HUES48 (cell line): ENCODE results near the gene RYK.
"Not testable (repeated sequence)": the region's sequence is repeated elsewhere in the genome, so short reads cannot be mapped to it uniquely, and the experiment has no call there.

Experiments
- H3K27ac ChIP-seq: one replicate; pipeline ENCODE4 v1.7.0; 2013; ENCODE audit warnings: low read depth, low read length, inconsistent platforms
- H3K27me3 ChIP-seq: 2 replicates; pipeline ENCODE4 v1.6.1; 2013; ENCODE audit warnings: mild to moderate bottlenecking, low read length; ENCODE audit not compliant: control insufficient read depth, insufficient read depth
- H3K36me3 ChIP-seq: 2 replicates; pipeline ENCODE4 v1.6.1; 2013; ENCODE audit warnings: low read length; ENCODE audit not compliant: control insufficient read depth, insufficient read depth
- H3K4me1 ChIP-seq: 2 replicates; pipeline ENCODE4 v1.6.1; 2013; ENCODE audit warnings: mild to moderate bottlenecking, low read length; ENCODE audit not compliant: control insufficient read depth, insufficient read depth
- H3K4me3 ChIP-seq: 2 replicates; pipeline ENCODE4 v1.5.1; 2013; ENCODE audit warnings: mild to moderate bottlenecking, low read depth, low read length
- H3K9ac ChIP-seq: 2 replicates; pipeline ENCODE4 v1.6.1; 2013; ENCODE audit warnings: mild to moderate bottlenecking, low read depth, low read length, moderate library complexity
- H3K9me3 ChIP-seq: 2 replicates; pipeline ENCODE4 v1.6.1; 2013; ENCODE audit warnings: low read length; ENCODE audit not compliant: control insufficient read depth, insufficient read depth

RYK gene

GRCh38 chr3:134236505-134237170, 14.0 kb downstream of the RYK start:
- no peak overlapping the region for H3K9ac ChIP-seq
- no peaks in the 10 kb centered on the region for H3K36me3 ChIP-seq
- no peaks in the 10 kb centered on the region for H3K9me3 ChIP-seq
- peaks cover 32% of the 10 kb centered on the region; the same call in 1 of the 2 replicates for H3K4me1 ChIP-seq
- H3K27me3 ChIP-seq = no peaks in the 10 kb centered on the region
- no peak overlapping the region for H3K4me3 ChIP-seq
- H3K27ac ChIP-seq = no peak overlapping the region

DNA sequence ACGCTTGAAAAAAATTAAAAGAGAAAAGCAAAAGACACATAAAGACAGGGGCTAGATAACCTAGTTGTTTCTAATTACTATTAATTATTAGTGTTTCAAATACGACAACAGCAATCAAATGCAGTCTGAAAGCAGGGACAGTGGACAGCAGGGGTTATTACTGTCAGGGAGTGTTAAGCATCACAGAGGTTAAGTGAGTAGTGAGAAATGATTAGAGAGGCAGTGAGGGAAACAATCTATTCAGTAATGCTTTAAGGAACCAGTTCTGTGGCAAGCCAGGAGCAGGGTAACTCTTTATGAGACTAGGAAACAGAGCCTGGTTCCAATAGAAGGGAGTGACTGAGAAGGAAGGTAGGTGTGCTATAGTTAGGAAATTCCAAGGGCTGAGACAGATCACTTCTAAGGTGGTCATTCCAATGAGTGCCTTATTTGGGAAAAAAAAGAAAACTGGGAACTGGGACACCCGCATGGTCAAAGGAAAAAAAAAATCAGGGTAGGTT, 15.0 kb downstream of the RYK start:
- Histone ChIP-seq H3K27ac (no peak overlapping the region), H3K4me3 (no peak overlapping the region), H3K4me1 (peaks cover 32% of the 10 kb centered on the region; the same call in 1 of the 2 replicates), H3K9ac (no peak overlapping the region), H3K36me3 (no peaks in the 10 kb centered on the region), H3K9me3 (no peaks in the 10 kb centered on the region), H3K27me3 (no peaks in the 10 kb centered on the region)

DNA sequence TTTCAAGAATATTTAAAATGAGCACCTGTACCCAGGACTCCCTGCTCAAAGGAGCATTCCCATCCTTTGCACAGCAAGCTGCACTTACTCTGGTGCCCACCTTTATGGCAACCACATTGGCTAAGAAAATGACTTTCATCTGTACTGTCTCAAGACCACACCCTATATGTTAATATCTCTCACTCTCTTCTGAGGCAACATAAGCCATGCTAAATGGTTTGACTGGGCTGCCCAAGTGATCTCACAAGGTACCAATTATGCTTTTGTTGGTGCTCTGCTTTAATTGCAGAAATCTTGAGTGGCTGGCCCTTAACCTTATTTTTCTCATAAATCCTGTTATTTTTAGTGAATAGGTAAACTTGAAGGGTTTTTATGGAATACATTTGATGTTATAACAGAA, 17.7 kb downstream of the RYK start:
- H3K9ac ChIP-seq = no peak overlapping the region
- H3K9me3 ChIP-seq = no peaks in the 10 kb centered on the region
- no peak overlapping the region for H3K4me3 ChIP-seq
- peaks cover 30% of the 10 kb centered on the region for H3K4me1 ChIP-seq
- H3K27me3 ChIP-seq = no peaks in the 10 kb centered on the region
- no peaks in the 10 kb centered on the region for H3K36me3 ChIP-seq
- H3K27ac ChIP-seq = no peak overlapping the region

DNA sequence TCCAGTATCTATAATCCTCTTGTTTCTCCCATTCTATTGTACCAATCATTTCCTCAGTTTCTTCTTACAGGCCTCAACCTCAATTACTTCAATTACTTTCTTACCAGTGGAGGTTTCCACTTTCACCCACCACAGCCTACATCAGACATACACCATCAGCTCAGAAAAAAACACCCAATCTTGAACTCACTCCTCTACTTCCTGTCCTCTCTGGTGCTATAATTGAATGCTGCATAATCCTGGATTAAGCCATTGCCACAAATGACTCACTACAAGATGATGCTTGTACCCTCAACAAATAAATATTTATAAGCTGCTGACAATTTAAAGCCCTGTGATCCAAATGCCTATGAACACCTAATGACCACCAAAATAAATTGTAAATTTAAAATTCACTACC, 18.5 kb downstream of the RYK start:
- Histone ChIP-seq H3K9ac (no peak overlapping the region), H3K36me3 (no peaks in the 10 kb centered on the region), H3K4me1 (peaks cover 25% of the 10 kb centered on the region), H3K9me3 (no peaks in the 10 kb centered on the region), H3K27me3 (no peaks in the 10 kb centered on the region), H3K4me3 (no peak overlapping the region), H3K27ac (no peak overlapping the region)

DNA sequence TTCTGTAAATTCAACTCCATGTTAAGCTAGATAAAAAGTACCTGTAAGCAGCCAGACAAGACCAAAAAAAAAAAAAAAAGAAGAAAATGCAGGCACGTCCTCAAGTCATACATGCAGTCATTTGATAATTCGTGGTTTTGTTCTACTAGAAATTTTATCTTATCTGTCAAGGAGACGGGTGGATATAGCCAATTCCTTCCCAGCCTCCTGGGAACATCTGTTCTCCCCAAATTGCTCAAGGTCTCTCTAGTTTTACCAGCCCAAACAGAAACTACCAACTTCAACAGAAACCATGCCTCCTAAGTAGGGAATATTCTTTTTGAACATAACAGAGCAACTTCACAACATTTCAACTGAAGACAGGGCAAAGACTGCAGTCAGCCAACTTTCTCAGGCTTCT, 19.5 kb downstream of the RYK start:
- H3K4me3 ChIP-seq = no peak overlapping the region
- H3K27ac ChIP-seq = no peak overlapping the region
- H3K36me3 ChIP-seq = no peaks in the 10 kb centered on the region

DNA sequence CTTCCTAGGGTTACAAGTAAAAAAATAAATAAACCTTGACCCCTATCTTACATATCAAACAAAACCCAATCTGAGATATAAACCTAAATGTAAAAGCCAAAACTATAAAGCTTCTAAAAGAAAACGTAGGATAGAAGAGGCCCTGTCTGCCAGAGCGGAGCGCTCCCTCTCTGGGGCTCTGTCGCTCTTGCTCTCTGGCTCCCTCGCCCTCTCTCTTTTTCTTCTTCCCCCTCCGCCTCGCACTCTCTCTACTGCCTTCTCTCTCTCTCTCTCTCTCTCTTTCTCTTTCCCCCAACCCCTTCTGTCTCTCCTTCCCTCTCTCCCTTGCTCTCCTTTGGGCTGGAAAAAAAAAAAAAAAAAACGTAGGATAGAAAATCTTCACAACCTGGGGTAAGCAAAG, 21.6 kb downstream of the RYK start:
- Histone ChIP-seq H3K9me3 (no peaks in the 10 kb centered on the region), H3K9ac (no peak overlapping the region), H3K36me3 (no peaks in the 10 kb centered on the region), H3K27ac (no peak overlapping the region), H3K27me3 (no peaks in the 10 kb centered on the region), H3K4me3 (no peak overlapping the region; the same call in 1 of the 2 replicates), H3K4me1 (peaks cover 11% of the 10 kb centered on the region)

More for the DNA sequence above, 19.5 kb downstream of the RYK start:
- Histone ChIP-seq H3K9ac (no peak overlapping the region), H3K27me3 (no peaks in the 10 kb centered on the region), H3K4me1 (peaks cover 18% of the 10 kb centered on the region), H3K9me3 (no peaks in the 10 kb centered on the region)

DNA sequence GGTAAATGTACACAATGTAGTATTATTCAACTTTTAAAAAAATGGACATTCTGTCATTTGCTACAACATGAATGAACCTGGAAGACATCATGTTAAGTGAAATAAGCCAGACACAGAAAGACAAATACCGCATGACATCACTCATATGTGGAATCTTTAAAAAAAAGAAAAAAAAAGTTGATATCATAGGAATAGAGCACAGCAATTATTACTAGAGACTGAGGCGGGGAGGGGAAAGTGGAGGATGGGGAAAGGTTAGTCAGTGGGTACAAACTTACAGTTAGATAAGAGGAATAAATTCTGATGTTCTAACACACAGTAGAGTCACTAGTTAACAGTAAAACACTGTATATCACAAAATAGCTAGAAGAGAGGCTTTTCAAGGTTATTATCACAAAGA, 22.2 kb downstream of the RYK start:
- H3K27ac ChIP-seq = no peak overlapping the region
- no peaks in the 10 kb centered on the region for H3K27me3 ChIP-seq
- H3K9me3 ChIP-seq = no peaks in the 10 kb centered on the region
- H3K9ac ChIP-seq = no peak overlapping the region
- H3K36me3 ChIP-seq = no peaks in the 10 kb centered on the region
- H3K4me1 ChIP-seq = peaks cover 15% of the 10 kb centered on the region
- no peak overlapping the region for H3K4me3 ChIP-seq

DNA sequence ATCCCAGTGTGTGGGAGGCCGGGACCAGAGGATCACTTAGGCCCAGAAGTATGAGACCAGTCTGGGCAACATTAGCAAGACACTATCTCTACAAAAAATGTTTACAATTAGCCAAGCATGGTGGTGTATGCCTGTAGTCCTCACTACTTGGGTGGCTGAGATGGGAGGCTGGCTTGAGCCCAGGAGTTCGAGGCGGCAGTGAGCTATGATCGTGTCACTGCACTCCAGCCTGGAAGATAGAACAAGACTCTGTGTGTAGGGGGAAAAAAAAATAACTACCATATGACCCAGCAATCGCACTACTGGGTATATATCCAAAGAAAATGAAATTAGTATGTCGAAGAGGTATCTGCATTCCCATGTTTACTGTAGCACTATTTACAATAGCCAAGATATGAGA, 22.6 kb downstream of the RYK start:
- no peak overlapping the region for H3K9ac ChIP-seq
- H3K4me3 ChIP-seq = no peak overlapping the region
- H3K36me3 ChIP-seq = no peaks in the 10 kb centered on the region
- H3K27me3 ChIP-seq = no peaks in the 10 kb centered on the region
- H3K4me1 ChIP-seq = peaks cover 18% of the 10 kb centered on the region
- H3K27ac ChIP-seq = no peak overlapping the region
- no peaks in the 10 kb centered on the region for H3K9me3 ChIP-seq

DNA sequence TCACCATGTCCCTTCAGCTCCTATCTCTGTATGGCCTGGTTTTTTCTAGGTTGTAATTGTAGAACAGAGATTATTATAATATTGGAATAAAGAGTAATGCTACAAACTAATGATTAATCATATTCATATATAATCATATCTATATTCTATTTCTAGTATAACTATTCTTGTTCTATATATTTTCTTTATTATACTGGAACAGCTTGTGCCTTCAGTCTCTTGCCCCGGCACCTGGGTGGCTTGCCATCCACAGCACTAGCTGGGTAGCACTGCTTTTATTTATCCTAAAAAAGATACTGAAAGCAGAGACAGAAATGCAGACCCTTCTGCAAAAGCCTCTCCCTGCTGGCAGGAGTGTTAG, 25.9 kb downstream of the RYK start:
- Histone ChIP-seq H3K4me1 (peaks cover 17% of the 10 kb centered on the region), H3K36me3 (peaks cover 11% of the 10 kb centered on the region)
- not testable (repeated sequence) for H3K9ac ChIP-seq, H3K4me3 ChIP-seq, H3K27me3 ChIP-seq, H3K9me3 ChIP-seq, H3K27ac ChIP-seq

GRCh38 chr3:134222835-134223234, 27.8 kb downstream of the RYK start:
- Histone ChIP-seq H3K4me1 (peaks cover 11% of the 10 kb centered on the region), H3K27ac (no peak overlapping the region), H3K4me3 (no peak overlapping the region), H3K9me3 (no peaks in the 10 kb centered on the region), H3K36me3 (peaks cover 11% of the 10 kb centered on the region), H3K27me3 (no peaks in the 10 kb centered on the region), H3K9ac (no peak overlapping the region)

DNA sequence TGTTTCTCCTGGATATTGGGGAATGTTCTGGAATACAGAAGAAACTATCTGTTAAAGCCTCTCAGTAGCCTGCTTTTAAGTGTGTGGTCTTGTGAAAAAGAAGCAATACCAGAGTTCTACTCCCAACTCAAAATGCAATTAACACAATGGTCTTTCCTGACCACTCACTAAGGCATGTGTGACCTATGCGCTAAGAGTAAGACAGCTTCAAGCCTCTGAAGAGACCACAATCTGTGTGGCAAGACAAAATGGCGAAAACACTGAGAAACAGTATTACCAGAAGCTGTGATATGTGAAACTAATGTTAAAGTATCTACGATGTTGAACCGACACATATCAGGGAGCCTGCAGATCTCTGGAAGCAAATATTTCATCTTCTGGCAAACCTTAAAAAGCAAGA, 33.8 kb downstream of the RYK start:
- peaks cover 6% of the 10 kb centered on the region; the same call in 1 of the 2 replicates for H3K4me1 ChIP-seq
- no peak overlapping the region for H3K9ac ChIP-seq
- no peak overlapping the region for H3K27ac ChIP-seq
- H3K36me3 ChIP-seq = peaks cover 10% of the 10 kb centered on the region
- H3K4me3 ChIP-seq = no peak overlapping the region
- H3K27me3 ChIP-seq = no peaks in the 10 kb centered on the region
- no peaks in the 10 kb centered on the region for H3K9me3 ChIP-seq
